GM12878 (cell line): Measurements from ENCODE around the gene PDZD2. TPM values are rescaled to one million over a fixed set of nuclear protein-coding genes. Genes with fewer than 3 reads are reported as not detected.

Source experiments
- ATAC-seq: fragments of 200-7000 bp; cut with Tn5 transposase; 3 replicates; pipeline ENCODE4 v1.9.1; 2020; ENCODE audit warnings: mild to moderate bottlenecking, moderate library complexity
- BruUV-seq: library from RNA; stranded (reverse); fragments of 400-500 nt; replicated peaks from 2 replicates; lab custom pipeline; 2021; lab: Mats Ljungman, UMichigan
- CTCF ChIA-PET: fragments of 300-600 bp; sonication (Branson Sonifier 250); formaldehyde crosslinking; extraction: SDS; loops from one replicate; lab custom pipeline; 2021; ENCODE audit warnings: inconsistent platforms; lab: Yijun Ruan, JAX
- POLR2A ChIA-PET: fragments of 350-600 bp; formaldehyde crosslinking; extraction: SDS; loops from one replicate; lab custom pipeline; 2021; ENCODE audit warnings: inconsistent platforms; lab: Charles Lee
- RAD21 ChIA-PET: fragments of 300-600 bp; sonication (Branson Sonifier 250); formaldehyde crosslinking; loops from one replicate; lab custom pipeline; 2023; ENCODE audit warnings: antibody characterized with exemption; ENCODE audit not compliant: unreplicated experiment; lab: Charles Lee
- SMC1A ChIA-PET: fragments of 300-600 bp; sonication (Branson Sonifier 250); formaldehyde crosslinking; loops from one replicate; lab custom pipeline; 2023; ENCODE audit not compliant: unreplicated experiment, uncharacterized antibody; lab: Charles Lee
- DNase-seq: peaks from one replicate; pipeline ENCODE4 v3.0.0-alpha.2; 2011; ENCODE audit warnings: low read depth, low spot score
- FAIRE-seq: peaks from 3 replicates; lab custom pipeline; 2011; peaks lifted over from hg19 to GRCh38; lab: Jason Lieb, UNC
- H2AFZ ChIP-seq: 2 replicates; pipeline ENCODE4 v1.6.0; 2011; ENCODE audit warnings: low read depth, low read length, control low read depth; ENCODE audit not compliant: control insufficient read depth
- H3K27ac ChIP-seq: 2 replicates; pipeline ENCODE4 v1.5.1; 2011; ENCODE audit warnings: control low read depth; ENCODE audit not compliant: control insufficient read depth, insufficient read depth
- H3K27me3 ChIP-seq, 2 experiments: replicated peaks in 1 of 2; 2 replicates each; pipeline versions ENCODE4 v1.6.0 to v1.6.1; 2011; ENCODE audit warnings: low read length in 1 of 2; ENCODE audit not compliant: control insufficient read depth in 2 of 2, insufficient read depth in 2 of 2
- H3K36me3 ChIP-seq, 2 experiments: 2 replicates each; pipeline ENCODE4 v1.5.1; 2011; ENCODE audit warnings: low read length in 1 of 2; ENCODE audit not compliant: control insufficient read depth in 2 of 2, insufficient read depth in 2 of 2
- H3K4me1 ChIP-seq: 2 replicates; pipeline ENCODE4 v1.6.1; 2011; ENCODE audit warnings: mild to moderate bottlenecking, low read length, moderate library complexity, mixed read lengths; ENCODE audit not compliant: control insufficient read depth, insufficient read depth
- H3K4me2 ChIP-seq: 2 replicates; pipeline ENCODE4 v1.6.0; 2011; ENCODE audit warnings: control low read depth; ENCODE audit not compliant: control insufficient read depth, insufficient read depth
- H3K4me3 ChIP-seq: fragments of 200-600 bp; sonication (generic); 2 replicates; pipeline ENCODE4 v1.5.1; 2016
- H3K79me2 ChIP-seq: 2 replicates; pipeline ENCODE4 v1.6.0; 2011; ENCODE audit warnings: low read length; ENCODE audit not compliant: control insufficient read depth, insufficient read depth
- H3K9ac ChIP-seq: 2 replicates; pipeline ENCODE4 v1.8.0; 2011; ENCODE audit warnings: low read length, control low read depth, mixed read lengths; ENCODE audit not compliant: control insufficient read depth, insufficient read depth
- H3K9me3 ChIP-seq: replicated peaks from 3 replicates; pipeline ENCODE4 v1.5.1; 2011; ENCODE audit warnings: mild to moderate bottlenecking, low read length; ENCODE audit not compliant: control insufficient read depth, insufficient read depth
- H4K20me1 ChIP-seq: 2 replicates; pipeline ENCODE4 v1.6.0; 2011; ENCODE audit not compliant: control insufficient read depth, insufficient read depth
- ASH2L ChIP-seq: fragments of 300-600, 200-600 bp; sonication (generic); IDR thresholded peaks from 2 replicates; pipeline ENCODE4 v1.6.1; 2017; ENCODE audit warnings: low read depth, mild to moderate bottlenecking, borderline replicate concordance
- CBX5 ChIP-seq: sonication (generic); IDR thresholded peaks from 2 replicates; pipeline ENCODE4 v1.6.1; 2016; ENCODE audit warnings: low read depth, moderate library complexity, mild to moderate bottlenecking, inconsistent platforms
- ESRRA ChIP-seq: IDR thresholded peaks from 2 replicates; pipeline ENCODE4 v1.6.1; 2012; ENCODE audit warnings: mild to moderate bottlenecking, low read length, improper control_type of control experiment
- FOS ChIP-seq: IDR thresholded peaks from 3 replicates; pipeline ENCODE4 v1.6.1; 2011; ENCODE audit warnings: borderline replicate concordance; ENCODE audit not compliant: insufficient read length; ENCODE audit errors: extremely low read depth
- HDGF ChIP-seq: fragments of 450-650 bp; IDR thresholded peaks from 2 replicates; pipeline ENCODE4 v1.6.1; 2016; ENCODE audit warnings: antibody characterized with exemption
- KDM1A ChIP-seq: fragments of 200-600 bp; sonication (generic); IDR thresholded peaks from 2 replicates; pipeline ENCODE4 v1.6.1; 2016; ENCODE audit warnings: borderline replicate concordance
- MTA3 ChIP-seq: IDR thresholded peaks from 2 replicates; pipeline ENCODE4 v1.6.1; 2012; ENCODE audit warnings: low read length, inconsistent platforms, borderline replicate concordance
- NR2F1 ChIP-seq: fragments of 450-650 bp; conservative IDR thresholded peaks from 2 replicates; pipeline ENCODE4 v1.6.1; 2017; ENCODE audit warnings: mild to moderate bottlenecking
- SREBF1 ChIP-seq: IDR thresholded peaks from 2 replicates; pipeline ENCODE4 v1.6.1; 2012; ENCODE audit warnings: mild to moderate bottlenecking, low read length
- TCF12 ChIP-seq: IDR thresholded peaks from 2 replicates; pipeline ENCODE4 v1.6.1; 2011; ENCODE audit warnings: low read depth, mild to moderate bottlenecking, low read length
- ZNF207 ChIP-seq: fragments of 450-650 bp; IDR thresholded peaks from 2 replicates; pipeline ENCODE4 v1.6.1; 2014; ENCODE audit warnings: antibody characterized with exemption, mild to moderate bottlenecking, borderline replicate concordance
- WGBS: methylation state at CpG from one replicate; pipeline ENCODE4 v1.1.6; 2016; ENCODE audit warnings: low lambda C conversion rate; ENCODE audit not compliant: insufficient replicate concordance, insufficient coverage; ENCODE audit errors: missing lambda C conversion rate; 5-methylcytosine and 5-hydroxymethylcytosine counted together
- in situ Hi-C: fragments of 300-500 bp; cut with MboI; formaldehyde crosslinking; loops from 9 replicates; pipeline ENCODE4 v1.14.3; 2018; ENCODE audit warnings: mixed read lengths
- intact Hi-C: fragments of 100-400 bp; cut with micrococcal nuclease; formaldehyde crosslinking; loops from one replicate; pipeline ENCODE4 v1.14.2; 2022; ENCODE audit not compliant: unreplicated experiment
- polyA plus RNA-seq, 11 experiments: library from polyadenylated mRNA; depleted of rRNA in 4 of 11; unstranded in 6 of 11; stranded (reverse) in 5 of 11; fragments of >200 nt; fragmentation: Nextera tagmentation in 4 of 11; fragmentation: Illumina TruSeq in 1 of 11; extraction: Ambion mirVana in 4 of 11; extraction: Trizol in 1 of 11; gene quantifications; 1 replicate in 1 of 11; 2 replicates in 10 of 11; pipeline versions ENCODE4 v1.2.1 to v1.2.3, GENCODE V29; 2011 to 2016; ENCODE audit warnings: inconsistent platforms in 2 of 11, missing spikeins in 2 of 11, low read depth in 1 of 11
- total RNA-seq, 4 experiments: library from RNA; depleted of rRNA in 3 of 4; stranded (reverse); fragments of >200 nt in 3 of 4; fragmentation: Illumina TruSeq in 1 of 4; extraction: Trizol in 1 of 4; gene quantifications; 2 replicates each; pipeline versions ENCODE4 v1.2.1 to v1.2.3, GENCODE V29; 2013 to 2021

PDZD2 gene
- total and polyA plus RNA-seq, 10 of the 15 experiments (the other 5 are each of a cell fraction or from before 2014, with no cell fraction given), result 0.01 to 0.58 (median 0.29) TPM; not detected in 3

GRCh38 chr5:32058101-32058500 lies 419.2 kb downstream of the PDZD2 start:
- 0 out of 4 replicates have a peak, but pooled peaks cover 0 to 2% of the 10 kb centered on the region in 2 experiments for H3K27me3 ChIP-seq
- ChIA-PET SMC1A (interaction anchor here (0.7 kb wide), 1 partner anchor 35 kb away, joined by 3 read pairs; no protein-coding TSS in a partner anchor), CTCF (interaction anchor here (1.1 to 1.8 kb wide), 3 partner anchors 11 to 19 kb away, joined by 3 to 9 read pairs (median 4); no protein-coding TSS in a partner anchor), RAD21 (no interaction called here), POLR2A (no interaction called here)
- H3K9ac ChIP-seq, result no peak overlapping the region
- in situ Hi-C loops, result no loop called here
- H3K36me3 ChIP-seq, result no peaks in the 10 kb centered on the region
- no peaks in the 10 kb centered on the region for H3K4me1 ChIP-seq
- no peak for ATAC-seq
- no peak overlapping the region for H3K27ac ChIP-seq
- no peak for DNase-seq
- H3K79me2 ChIP-seq, result no peaks in the 10 kb centered on the region
- no peaks in the 10 kb centered on the region for H3K9me3 ChIP-seq
- H2AFZ ChIP-seq, result no peak overlapping the region
- BruUV-seq, result no TSS peak
- no peak for FAIRE-seq
- intact Hi-C loops, result no loop called here
- TF ChIP-seq ASH2L, result no peak
- TF ChIP-seq ZNF207, result no peak
- TF ChIP-seq KDM1A, result no peak
- no peak for TF ChIP-seq ESRRA
- TF ChIP-seq HDGF, result no peak
- no peak for TF ChIP-seq SREBF1
- no peak for TF ChIP-seq NR2F1
- TF ChIP-seq CBX5, result no peak
- TF ChIP-seq TCF12, result no peak
- TF ChIP-seq MTA3, result no peak
- no peak for TF ChIP-seq FOS
- H3K4me3 ChIP-seq, result no peak overlapping the region
- 18% methylated on average over 4 of the region's 4 CpGs for WGBS
- no peak overlapping the region for H3K4me2 ChIP-seq
- H4K20me1 ChIP-seq, result no peaks in the 10 kb centered on the region
